HepG2 (cell line): ENCODE measurements around the gene PLA2G4D. TPM values are rescaled to one million over a fixed set of nuclear protein-coding genes. Genes with fewer than 3 reads are reported as not detected.

ENCODE experiments used
- DR1 ChIP-seq: sonication (generic); formaldehyde crosslinking; IDR thresholded peaks from 2 replicates; pipeline ENCODE4 v1.8.0; 2021; ENCODE audit warnings: mild to moderate bottlenecking, missing genetic modification reagents, inconsistent platforms
- EED ChIP-seq: sonication (generic); formaldehyde crosslinking; IDR thresholded peaks from 2 replicates; pipeline ENCODE4 v1.5.0; 2020; ENCODE audit warnings: mild to moderate bottlenecking, missing genetic modification reagents
- FIP1L1 ChIP-seq: fragments of 200-400 bp; formaldehyde crosslinking; IDR thresholded peaks from 2 replicates; pipeline ENCODE4 v1.6.1; 2018; ENCODE audit warnings: low read depth, mild to moderate bottlenecking, low read length, moderate library complexity, borderline replicate concordance; ENCODE audit not compliant: insufficient read depth
- FOSL2 ChIP-seq: sonication (generic); formaldehyde crosslinking; IDR thresholded peaks from 2 replicates; pipeline ENCODE4 v1.4.0; 2020; ENCODE audit warnings: missing genetic modification reagents
- FOXO1 ChIP-seq: sonication (generic); formaldehyde crosslinking; IDR thresholded peaks from 2 replicates; pipeline ENCODE4 v1.4.0; 2020; ENCODE audit warnings: missing genetic modification reagents
- HMGXB4 ChIP-seq, 2 experiments: sonication (generic) in 1 of 2; formaldehyde crosslinking in 1 of 2; IDR thresholded peaks; 2 replicates each; pipeline versions ENCODE4 v1.4.0 to v1.6.1; 2018 to 2020; ENCODE audit warnings: missing genetic modification reagents in 2 of 2, borderline replicate concordance in 1 of 2, low read depth in 1 of 2, mild to moderate bottlenecking in 1 of 2, missing biosample characterization in 1 of 2
- JUND ChIP-seq: sonication (generic); formaldehyde crosslinking; IDR thresholded peaks from 2 replicates; pipeline ENCODE4 v1.8.0; 2022; ENCODE audit warnings: mild to moderate bottlenecking, missing genetic modification reagents
- SALL2 ChIP-seq: sonication (generic); formaldehyde crosslinking; IDR thresholded peaks from 2 replicates; pipeline ENCODE4 v1.8.1; 2023; ENCODE audit warnings: mild to moderate bottlenecking, missing genetic modification reagents, inconsistent platforms
- SIN3A ChIP-seq: IDR thresholded peaks from 2 replicates; pipeline ENCODE4 v1.6.1; 2011; ENCODE audit warnings: low read depth, mild to moderate bottlenecking, control low read depth, low read length, borderline replicate concordance
- SMC3 ChIP-seq: IDR thresholded peaks from 2 replicates; pipeline ENCODE4 v1.6.1; 2011; ENCODE audit warnings: low read length, improper control_type of control experiment
- STAG1 ChIP-seq: sonication (generic); formaldehyde crosslinking; IDR thresholded peaks from 2 replicates; pipeline ENCODE4 v1.4.0; 2020; ENCODE audit warnings: missing genetic modification reagents
- TEAD3 ChIP-seq: optimal IDR thresholded peaks from 2 replicates; pipeline ENCODE3; 2016; ENCODE audit warnings: borderline replicate concordance
- THRA ChIP-seq: sonication (generic); formaldehyde crosslinking; IDR thresholded peaks from 2 replicates; pipeline ENCODE4 v1.4.0; 2020; ENCODE audit warnings: missing genetic modification reagents, borderline replicate concordance
- ZBED4 ChIP-seq: sonication (generic); formaldehyde crosslinking; IDR thresholded peaks from 2 replicates; pipeline ENCODE4 v1.4.0; 2020; ENCODE audit warnings: missing genetic modification reagents, borderline replicate concordance
- ZFP36L1 ChIP-seq: sonication (generic); formaldehyde crosslinking; IDR thresholded peaks from 2 replicates; pipeline ENCODE4 v1.8.0; 2022; ENCODE audit warnings: mild to moderate bottlenecking, missing genetic modification reagents, moderate library complexity
- ZFY ChIP-seq: sonication (generic); formaldehyde crosslinking; IDR thresholded peaks from 2 replicates; pipeline ENCODE4 v1.4.0; 2020; ENCODE audit warnings: missing genetic modification reagents
- ZNF205 ChIP-seq: IDR thresholded peaks from 2 replicates; pipeline ENCODE4 v1.6.1; 2018; ENCODE audit warnings: missing biosample characterization, missing genetic modification reagents
- ZNF225 ChIP-seq: sonication (generic); formaldehyde crosslinking; IDR thresholded peaks from 2 replicates; pipeline ENCODE4 v1.4.0; 2020; ENCODE audit warnings: mild to moderate bottlenecking, missing genetic modification reagents
- ZNF703 ChIP-seq: sonication (generic); formaldehyde crosslinking; IDR thresholded peaks from 2 replicates; pipeline ENCODE4 v1.5.1; 2020; ENCODE audit warnings: missing genetic modification reagents, mild to moderate bottlenecking, moderate library complexity, borderline replicate concordance
- ZNF713 ChIP-seq: sonication (generic); formaldehyde crosslinking; IDR thresholded peaks from 2 replicates; pipeline ENCODE4 v1.4.0; 2020; ENCODE audit warnings: mild to moderate bottlenecking, missing genetic modification reagents
- polyA plus RNA-seq, 8 experiments: library from polyadenylated mRNA; depleted of rRNA in 3 of 8; stranded (reverse) in 7 of 8; unstranded in 1 of 8; fragments of >200 nt; fragmentation: Illumina TruSeq in 4 of 8; extraction: Trizol in 4 of 8; gene quantifications; 2 replicates each; pipeline versions ENCODE4 v1.2.1 to v1.2.3, GENCODE V29; 2011 to 2016; ENCODE audit warnings: low read depth in 4 of 8, missing spikeins in 1 of 8, mixed read lengths in 1 of 8; ENCODE audit not compliant: insufficient read depth in 1 of 8
- total RNA-seq, 5 experiments: library from RNA; depleted of rRNA; stranded (reverse); fragments of >200 nt; fragmentation: Illumina TruSeq; extraction: Trizol; gene quantifications; 2 replicates each; pipeline ENCODE4 v1.2.3, GENCODE V29; 2016; ENCODE audit warnings: low read depth in 1 of 5

The PLA2G4D gene
- total and polyA plus RNA-seq, 2 of the 13 experiments (the other 11 are each of a cell fraction or from before 2014, with no cell fraction given) = 0.04 to 0.21 TPM

GRCh38 chr15:42084465-42085235 is 9.7 kb downstream of the PLA2G4D start (continued):
- TF ChIP-seq ZBED4 (CRISPR knock-in tag) (peak; percentile 66; the same call in 1 of the 2 replicates), STAG1 (CRISPR knock-in tag) (peak; percentile 89), ZNF703 (no peak), FOXO1 (peak; percentile 34; the same call in 1 of the 2 replicates), SALL2 (CRISPR knock-in tag) (no peak), TEAD3 (CRISPR knock-in tag) (peak; percentile 19), SMC3 (peak; percentile 64; the same call in 1 of the 2 replicates), ZNF205 (CRISPR knock-in tag) (0 out of 2 replicates have a peak, but pooled peaks have one; percentile 45), FIP1L1 (no peak), ZNF225 (no peak), HMGXB4 (CRISPR knock-in tag; IDR thresholded peaks at IDR 0.05; ENCODE audit: borderline replicate concordance in 1 of 2, low read depth in 1 of 2) (0 out of 4 replicates have a peak, but pooled peaks of 1 of the 2 experiments have one; percentile 48), JUND (CRISPR knock-in tag) (no peak), THRA (CRISPR knock-in tag) (peak; percentile 33; the same call in 1 of the 2 replicates), DR1 (CRISPR knock-in tag) (no peak), FOSL2 (CRISPR knock-in tag) (peak; percentile 35; the same call in 1 of the 2 replicates), ZFY (CRISPR knock-in tag) (0 out of 2 replicates have a peak, but pooled peaks have one; percentile 29), ZNF713 (CRISPR knock-in tag) (0 out of 2 replicates have a peak, but pooled peaks have one; percentile 36), EED (CRISPR knock-in tag) (0 out of 2 replicates have a peak, but pooled peaks have one; percentile 24), ZFP36L1 (CRISPR knock-in tag) (no peak), SIN3A (no peak)
